A673 (cell line): ENCODE results near the gene SUGP2. TPM values are rescaled to one million over a fixed set of nuclear protein-coding genes. Genes with fewer than 3 reads are reported as not detected.

Experiments
- BruUV-seq: library from RNA; stranded (reverse); fragments of 400-500 nt; replicated peaks from 2 replicates; lab custom pipeline; 2021; lab: Mats Ljungman, UMichigan
- CTCF ChIA-PET: fragments of 300-600 bp; sonication (Branson Sonifier 250); formaldehyde crosslinking; loops from one replicate; lab custom pipeline; 2022; ENCODE audit warnings: antibody characterized with exemption; lab: Charles Lee
- POLR2A ChIA-PET: fragments of 300-600 bp; sonication (Branson Sonifier 250); formaldehyde crosslinking; loops from one replicate; lab custom pipeline; 2022; ENCODE audit warnings: antibody characterized with exemption; ENCODE audit not compliant: low non-redundant PET; lab: Charles Lee
- DNase-seq: peaks from one replicate; pipeline ENCODE4 v3.0.0-alpha.2; 2015; ENCODE audit warnings: low spot score
- H3K27ac ChIP-seq: fragments of 200-600 bp; sonication (generic); 2 replicates; pipeline ENCODE4 v1.5.1; 2016; ENCODE audit warnings: mixed run types, low read depth, mild to moderate bottlenecking, mixed read lengths, antibody characterized with exemption, low read length; ENCODE audit not compliant: poor library complexity, severe bottlenecking
- H3K27me3 ChIP-seq: fragments of 200-600 bp; sonication (generic); replicated peaks from 2 replicates; pipeline ENCODE4 v1.6.1; 2017; ENCODE audit warnings: mixed run types, low read depth, mild to moderate bottlenecking, mixed read lengths, antibody characterized with exemption, low read length; ENCODE audit not compliant: insufficient read depth, poor library complexity
- H3K36me3 ChIP-seq: fragments of 200-600 bp; sonication (generic); 2 replicates; pipeline ENCODE4 v1.6.1; 2016; ENCODE audit warnings: mixed run types, mild to moderate bottlenecking, mixed read lengths, antibody characterized with exemption, low read length; ENCODE audit not compliant: insufficient read depth, poor library complexity, severe bottlenecking
- H3K4me1 ChIP-seq: fragments of 200-600 bp; sonication (generic); 2 replicates; pipeline ENCODE4 v1.6.1; 2017; ENCODE audit warnings: mixed run types, mild to moderate bottlenecking, mixed read lengths, antibody characterized with exemption, low read length; ENCODE audit not compliant: insufficient read depth, poor library complexity, severe bottlenecking
- H3K4me3 ChIP-seq: fragments of 200-600 bp; sonication (generic); 2 replicates; pipeline ENCODE4 v1.5.1; 2016; ENCODE audit warnings: low read depth, mixed run types, mild to moderate bottlenecking, mixed read lengths, low read length; ENCODE audit not compliant: poor library complexity, severe bottlenecking
- H3K9me3 ChIP-seq: fragments of 200-600 bp; sonication (generic); 2 replicates; pipeline ENCODE4 v1.6.1; 2016; ENCODE audit warnings: mixed run types, low read depth, mild to moderate bottlenecking, mixed read lengths, antibody characterized with exemption, low read length; ENCODE audit not compliant: poor library complexity, severe bottlenecking
- EZH2 ChIP-seq: fragments of 200-600 bp; sonication (generic); IDR thresholded peaks from 2 replicates; pipeline ENCODE4 v1.6.1; 2017; ENCODE audit warnings: borderline replicate concordance, low read depth, mild to moderate bottlenecking, mixed read lengths, antibody characterized with exemption, low read length; ENCODE audit not compliant: poor library complexity, severe bottlenecking
- intact Hi-C: fragments of 100-400 bp; cut with micrococcal nuclease; formaldehyde crosslinking; loops from one replicate; pipeline ENCODE4 v1.10.0; 2022; ENCODE audit not compliant: unreplicated experiment
- total RNA-seq: library from RNA; stranded (reverse); gene quantifications from 2 replicates; pipeline ENCODE4 v1.2.3, GENCODE V29; 2021
- TF ChIP-seq, protein P1 (sequence below): fragments of 300-800, 200-600 bp; sonication (generic); conservative IDR thresholded peaks from 2 replicates; pipeline ENCODE4 v1.5.1; 2017; ENCODE audit warnings: low read depth, mild to moderate bottlenecking, antibody characterized with exemption, low read length, moderate library complexity, mixed read lengths

SUGP2 gene
- total RNA-seq, 1 experiment from 2014 or later: 120 TPM

GRCh38 chr19:19022380-19022961 lies 10.8 kb downstream of the SUGP2 start:
- no TSS peak for BruUV-seq
- no peak for TF ChIP-seq EZH2
- DNase-seq: no peak

GRCh38 chr19:19021115-19021514 lies 12.2 kb downstream of the SUGP2 start:
- CTCF ChIA-PET: interaction anchor here (0.6 kb wide), 1 partner anchor 74 kb away, joined by 3 read pairs; no protein-coding TSS in a partner anchor
- Histone ChIP-seq H3K4me1 (no peaks in the 10 kb centered on the region), H3K36me3 (peaks cover 77% of the 10 kb centered on the region), H3K27me3 (no peaks in the 10 kb centered on the region), H3K27ac (no peak overlapping the region), H3K9me3 (no peaks in the 10 kb centered on the region), H3K4me3 (no peak overlapping the region)
- no peak for DNase-seq
- no TSS peak for BruUV-seq
- POLR2A ChIA-PET: no interaction called here
- intact Hi-C loops: no loop called here
- TF ChIP-seq, protein P1, sequence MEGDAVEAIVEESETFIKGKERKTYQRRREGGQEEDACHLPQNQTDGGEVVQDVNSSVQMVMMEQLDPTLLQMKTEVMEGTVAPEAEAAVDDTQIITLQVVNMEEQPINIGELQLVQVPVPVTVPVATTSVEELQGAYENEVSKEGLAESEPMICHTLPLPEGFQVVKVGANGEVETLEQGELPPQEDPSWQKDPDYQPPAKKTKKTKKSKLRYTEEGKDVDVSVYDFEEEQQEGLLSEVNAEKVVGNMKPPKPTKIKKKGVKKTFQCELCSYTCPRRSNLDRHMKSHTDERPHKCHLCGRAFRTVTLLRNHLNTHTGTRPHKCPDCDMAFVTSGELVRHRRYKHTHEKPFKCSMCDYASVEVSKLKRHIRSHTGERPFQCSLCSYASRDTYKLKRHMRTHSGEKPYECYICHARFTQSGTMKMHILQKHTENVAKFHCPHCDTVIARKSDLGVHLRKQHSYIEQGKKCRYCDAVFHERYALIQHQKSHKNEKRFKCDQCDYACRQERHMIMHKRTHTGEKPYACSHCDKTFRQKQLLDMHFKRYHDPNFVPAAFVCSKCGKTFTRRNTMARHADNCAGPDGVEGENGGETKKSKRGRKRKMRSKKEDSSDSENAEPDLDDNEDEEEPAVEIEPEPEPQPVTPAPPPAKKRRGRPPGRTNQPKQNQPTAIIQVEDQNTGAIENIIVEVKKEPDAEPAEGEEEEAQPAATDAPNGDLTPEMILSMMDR: no peak
- TF ChIP-seq EZH2: no peak

More at GRCh38 chr19:19022380-19022961, 10.8 kb downstream of the SUGP2 start:
- POLR2A ChIA-PET: no interaction called here
- intact Hi-C loops: no loop called here
- H3K27me3 ChIP-seq: no peaks in the 10 kb centered on the region
- no peaks in the 10 kb centered on the region for H3K9me3 ChIP-seq
- CTCF ChIA-PET: no interaction called here
- H3K27ac ChIP-seq: no peak overlapping the region
- H3K36me3 ChIP-seq: peaks cover 77% of the 10 kb centered on the region
- H3K4me1 ChIP-seq: no peaks in the 10 kb centered on the region
- no peak overlapping the region for H3K4me3 ChIP-seq

DNA sequence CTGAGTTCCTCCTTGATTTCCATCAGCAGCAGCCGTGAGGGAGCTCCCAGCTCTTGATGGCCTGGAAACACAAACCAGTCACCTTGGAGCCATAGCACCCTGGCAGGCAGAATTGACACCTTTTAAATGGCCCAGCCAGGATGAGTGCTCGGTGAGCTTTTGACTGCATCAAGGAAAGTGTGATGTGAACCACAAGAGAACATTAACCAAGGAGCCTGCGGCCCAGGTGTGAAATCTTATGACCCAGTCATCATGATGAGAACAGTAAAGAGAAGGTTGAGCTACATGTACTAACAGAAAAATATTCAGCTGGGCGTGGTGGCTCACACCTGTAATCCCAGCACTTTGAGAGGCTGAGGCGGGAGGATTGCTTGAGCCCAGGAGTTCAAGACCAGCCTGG lies 22.8 kb downstream of the SUGP2 start:
- TF ChIP-seq, protein P1: no peak
- no peak for TF ChIP-seq EZH2

GRCh38 chr19:19009951-19010350 lies 23.4 kb downstream of the SUGP2 start:
- intact Hi-C loops: no loop called here
- Histone ChIP-seq H3K27ac (no peak overlapping the region), H3K36me3 (peaks cover 79% of the 10 kb centered on the region), H3K27me3 (no peaks in the 10 kb centered on the region), H3K4me3 (no peak overlapping the region), H3K4me1 (no peaks in the 10 kb centered on the region), H3K9me3 (no peaks in the 10 kb centered on the region)
- no peak for DNase-seq
- BruUV-seq: no TSS peak
- TF ChIP-seq, protein P1: no peak
- TF ChIP-seq EZH2: no peak
- CTCF ChIA-PET: no interaction called here
- POLR2A ChIA-PET: no interaction called here

More for the DNA sequence above, 22.8 kb downstream of the SUGP2 start:
- Histone ChIP-seq H3K4me3 (no peak overlapping the region), H3K27ac (no peak overlapping the region), H3K9me3 (no peaks in the 10 kb centered on the region), H3K4me1 (no peaks in the 10 kb centered on the region), H3K27me3 (no peaks in the 10 kb centered on the region), H3K36me3 (peaks cover 74% of the 10 kb centered on the region)
- ChIA-PET POLR2A (no interaction called here), CTCF (no interaction called here)
- no peak for DNase-seq
- intact Hi-C loops: no loop called here
- no TSS peak for BruUV-seq
